BJ (cell line): ENCODE results near the gene ODAD4. TPM values are rescaled to one million over a fixed set of nuclear protein-coding genes. Genes with fewer than 3 reads are reported as not detected.
"Not testable (repeated sequence)": the region's sequence is repeated elsewhere in the genome, so short reads cannot be mapped to it uniquely, and the experiment has no call there.

Source experiments
- CTCF ChIA-PET: fragments of 350-600 bp; formaldehyde crosslinking; extraction: SDS; loops from one replicate; lab custom pipeline; 2021; ENCODE audit warnings: antibody characterized with exemption, inconsistent platforms; lab: Yijun Ruan, JAX
- POLR2A ChIA-PET: fragments of 300-600 bp; sonication (Branson Sonifier 250); formaldehyde crosslinking; extraction: SDS; loops from one replicate; lab custom pipeline; 2021; ENCODE audit warnings: antibody characterized with exemption; lab: Charles Lee
- DNase-seq: peaks from one replicate; pipeline ENCODE4 v3.0.0-alpha.2; 2011; ENCODE audit warnings: low read depth
- H3K27me3 ChIP-seq: 2 replicates; pipeline ENCODE4 v1.6.0; 2011; ENCODE audit warnings: low read length; ENCODE audit not compliant: control insufficient read depth, insufficient read depth
- H3K36me3 ChIP-seq: 2 replicates; pipeline ENCODE4 v1.5.1; 2011; ENCODE audit warnings: low read length; ENCODE audit not compliant: control insufficient read depth, insufficient read depth
- H3K4me3 ChIP-seq: 2 replicates; pipeline ENCODE4 v1.5.1; 2011; ENCODE audit warnings: low read depth, mild to moderate bottlenecking, control low read depth, low read length
- CTCF ChIP-seq: IDR thresholded peaks from 2 replicates; pipeline ENCODE4 v1.5.1; 2011; ENCODE audit warnings: low read depth, mild to moderate bottlenecking, control low read depth, inconsistent platforms, low read length, moderate library complexity; ENCODE audit not compliant: insufficient read depth
- polyA plus RNA-seq: library from polyadenylated mRNA; depleted of rRNA; stranded (reverse); fragments of >200 nt; gene quantifications from 2 replicates; pipeline ENCODE4 v1.2.3, GENCODE V29; 2011

Gene ODAD4
- polyA plus RNA-seq, 1 experiment: 0.92 TPM

DNA sequence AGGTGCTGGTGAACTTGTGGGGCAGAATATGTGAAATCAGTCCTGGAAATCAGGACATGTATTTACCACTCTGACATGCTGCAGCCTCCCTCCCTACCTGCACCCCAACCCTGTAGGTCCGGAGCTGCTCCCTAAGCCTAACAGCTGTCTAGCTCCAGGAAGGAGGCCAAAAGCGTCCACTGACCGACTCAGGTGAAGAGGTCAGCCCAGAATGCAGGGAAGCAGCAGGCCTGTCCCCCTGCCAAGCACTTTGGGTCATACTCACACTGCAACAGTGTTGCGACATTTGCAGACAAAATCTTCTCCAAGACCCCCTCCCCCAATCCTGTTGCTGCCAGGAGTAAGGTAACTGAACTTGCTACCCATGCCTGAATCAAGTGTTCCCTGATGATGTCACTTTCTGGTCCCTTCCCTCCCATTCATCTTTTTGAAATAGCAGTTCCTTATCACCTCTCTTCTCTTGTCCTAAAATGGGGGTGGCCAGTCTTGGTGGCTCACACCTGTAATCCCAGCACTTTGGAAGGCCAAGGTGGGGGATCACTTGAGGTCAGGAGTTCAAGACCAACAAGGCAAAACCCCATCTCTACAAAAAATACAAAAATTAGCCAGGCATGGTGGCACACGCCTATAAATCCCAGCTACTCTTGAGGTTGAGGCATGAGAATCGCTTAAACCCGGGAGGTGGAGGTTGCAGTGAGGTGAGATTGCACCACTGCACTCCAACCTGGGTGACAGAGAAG, 10.4 kb upstream of the ODAD4 start:
- no peak for DNase-seq
- POLR2A ChIA-PET: no interaction called here
- H3K36me3 ChIP-seq: no peaks in the 10 kb centered on the region
- no peak for TF ChIP-seq CTCF
- H3K27me3 ChIP-seq: no peaks in the 10 kb centered on the region
- no peak overlapping the region for H3K4me3 ChIP-seq
- CTCF ChIA-PET: no interaction called here

DNA sequence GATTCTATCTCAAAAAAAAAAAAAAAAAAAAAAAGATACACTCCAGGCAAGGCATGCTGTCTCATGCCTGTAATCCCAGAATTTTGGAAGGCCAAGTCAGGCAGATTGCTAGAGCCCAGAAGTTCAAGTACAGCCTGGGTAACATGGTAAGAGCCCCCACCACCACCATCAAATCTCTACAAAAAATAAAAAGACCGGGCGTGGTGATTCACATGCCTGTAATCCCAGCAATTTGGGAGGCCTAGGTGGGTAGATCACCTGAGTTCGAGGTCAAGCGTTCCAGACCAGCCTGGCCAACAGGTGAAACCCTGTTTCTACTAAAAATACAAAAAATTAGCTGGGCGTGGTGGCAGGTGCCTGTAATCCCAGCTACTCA, 9.8 kb upstream of the ODAD4 start:
- ChIA-PET POLR2A (interaction anchor here (0.5 kb wide), 1 partner anchor 184 kb away, joined by 3 read pairs; no protein-coding TSS in a partner anchor), CTCF (no interaction called here)
- Histone ChIP-seq H3K27me3 (no peaks in the 10 kb centered on the region), H3K4me3 (no peak overlapping the region), H3K36me3 (no peaks in the 10 kb centered on the region)
- no peak for TF ChIP-seq CTCF
- no peak for DNase-seq

GRCh38 chr17:41925991-41926590, 4.3 kb upstream of the ODAD4 start:
- Histone ChIP-seq H3K4me3 (no peak overlapping the region), H3K36me3 (no peaks in the 10 kb centered on the region), H3K27me3 (no peaks in the 10 kb centered on the region)
- ChIA-PET CTCF (interaction anchor here (0.6 to 1.1 kb wide), 2 partner anchors 16 to 37 kb away, joined by 3 to 4 read pairs; no protein-coding TSS in a partner anchor), POLR2A (no interaction called here)
- no peak for TF ChIP-seq CTCF
- DNase-seq: no peak

DNA sequence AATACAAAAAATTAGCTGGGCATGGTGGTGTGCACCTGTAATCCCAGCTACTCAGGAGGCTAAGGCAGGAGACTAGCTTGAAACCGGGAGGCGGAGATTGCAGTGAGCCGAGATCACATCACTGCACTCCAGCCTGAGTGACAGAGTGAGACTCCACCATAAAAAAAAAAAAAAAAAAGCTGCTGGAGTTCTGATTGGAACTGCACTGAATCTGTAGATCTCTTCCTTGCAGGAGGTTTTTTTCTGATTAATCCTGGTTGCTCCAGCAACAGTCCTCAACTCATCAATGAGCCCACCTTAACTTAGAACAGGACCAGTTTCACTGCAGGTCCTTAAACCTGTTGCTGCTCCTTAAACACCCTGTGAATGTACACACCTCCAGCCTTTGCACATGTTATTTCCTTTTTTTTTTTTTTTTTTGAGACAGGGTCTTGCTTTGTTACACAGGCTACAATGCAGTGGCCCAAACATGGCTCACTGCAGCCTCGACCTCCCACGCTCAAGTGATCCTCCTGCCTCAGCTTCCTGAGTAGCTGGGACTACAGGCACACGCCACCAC, 1.6 kb upstream of the ODAD4 start:
- no peak for DNase-seq
- TF ChIP-seq CTCF: no peak
- POLR2A ChIA-PET: no interaction called here
- Histone ChIP-seq H3K4me3 (no peak overlapping the region), H3K27me3 (no peaks in the 10 kb centered on the region), H3K36me3 (no peaks in the 10 kb centered on the region)
- CTCF ChIA-PET: interaction anchor here (1.4 to 1.7 kb wide), 2 partner anchors 10 to 36 kb away, joined by 3 to 5 read pairs; partner anchors contain the start of gene ACLY

GRCh38 chr17:41930833-41931156, 378 bp downstream of the ODAD4 start:
- DNase-seq: not testable (repeated sequence)
- CTCF ChIA-PET: interaction anchor here (0.5 to 1.0 kb wide), 4 partner anchors 14 to 64 kb away, joined by 3 read pairs; no protein-coding TSS in a partner anchor
- POLR2A ChIA-PET: interaction anchor here (0.6 to 1.4 kb wide), 3 partner anchors 9 to 36 kb away, joined by 3 read pairs; partner anchors contain the start of gene CNP

GRCh38 chr17:41931715-41932114, 1.3 kb downstream of the ODAD4 start:
- H3K27me3 ChIP-seq, POLR2A ChIA-PET, H3K4me3 ChIP-seq, H3K36me3 ChIP-seq, DNase-seq: not testable (repeated sequence)
- CTCF ChIA-PET: interaction anchor here (1.0 kb wide), 1 partner anchor 250 kb away, joined by 3 read pairs; the partner anchor contains the start of gene KCNH4

More at GRCh38 chr17:41930833-41931156, 378 bp downstream of the ODAD4 start:
- H3K4me3 ChIP-seq: peak overlapping the region; percentile 51
- H3K27me3 ChIP-seq, H3K36me3 ChIP-seq: not testable (repeated sequence)
